GM23248 (cell line): ENCODE data around the gene AGER. TPM values are rescaled to one million over a fixed set of nuclear protein-coding genes. Genes with fewer than 3 reads are reported as not detected.

ENCODE experiments used
- DNase-seq: peaks from one replicate; pipeline ENCODE4 v3.0.0-alpha.2; 2015
- H2AFZ ChIP-seq: fragments of 200-600 bp; sonication (generic); 2 replicates; pipeline ENCODE4 v1.6.1; 2016; ENCODE audit warnings: antibody characterized with exemption
- H3F3A ChIP-seq: fragments of 200-600 bp; sonication (generic); 2 replicates; pipeline ENCODE4 v1.6.1; 2016; ENCODE audit warnings: mild to moderate bottlenecking, antibody characterized with exemption, mixed run types; ENCODE audit not compliant: insufficient read depth
- H3K27ac ChIP-seq: fragments of 200-600 bp; sonication (generic); 2 replicates; pipeline ENCODE4 v1.5.1; 2016; ENCODE audit warnings: mild to moderate bottlenecking
- H3K27me3 ChIP-seq: fragments of 200-600 bp; sonication (generic); replicated peaks from 2 replicates; pipeline ENCODE4 v1.6.1; 2016; ENCODE audit warnings: mild to moderate bottlenecking; ENCODE audit not compliant: insufficient read depth
- H3K36me3 ChIP-seq: fragments of 200-600 bp; sonication (generic); 2 replicates; pipeline ENCODE4 v1.6.1; 2016; ENCODE audit warnings: low read depth, mild to moderate bottlenecking
- H3K4me1 ChIP-seq: fragments of 200-600 bp; sonication (generic); 2 replicates; pipeline ENCODE4 v1.6.1; 2016; ENCODE audit warnings: mild to moderate bottlenecking; ENCODE audit not compliant: insufficient read depth
- H3K4me2 ChIP-seq: fragments of 200-600 bp; sonication (generic); one replicate; pipeline ENCODE4 v1.6.1; 2016; ENCODE audit warnings: mild to moderate bottlenecking; ENCODE audit not compliant: unreplicated experiment
- H3K4me3 ChIP-seq: fragments of 200-600 bp; sonication (generic); 2 replicates; pipeline ENCODE4 v1.5.1; 2016; ENCODE audit warnings: mild to moderate bottlenecking
- H3K79me2 ChIP-seq: fragments of 200-600 bp; sonication (generic); 2 replicates; pipeline ENCODE4 v1.6.1; 2016; ENCODE audit warnings: mild to moderate bottlenecking; ENCODE audit not compliant: insufficient read depth
- H3K9ac ChIP-seq: fragments of 200-600 bp; sonication (generic); 2 replicates; pipeline ENCODE4 v1.6.1; 2016; ENCODE audit warnings: mild to moderate bottlenecking
- H3K9me2 ChIP-seq: fragments of 200-600 bp; sonication (generic); 2 replicates; pipeline ENCODE4 v1.6.1; 2016; ENCODE audit warnings: mixed run types, mild to moderate bottlenecking, moderate library complexity; ENCODE audit not compliant: insufficient read depth
- H3K9me3 ChIP-seq: fragments of 200-600 bp; sonication (generic); one replicate; pipeline ENCODE4 v1.6.1; 2017; ENCODE audit warnings: low read depth
- H4K20me1 ChIP-seq: fragments of 200-600 bp; sonication (generic); 2 replicates; pipeline ENCODE4 v1.6.0; 2016; ENCODE audit not compliant: insufficient read depth
- EZH2 ChIP-seq: fragments of 200-600 bp; sonication (generic); IDR thresholded peaks from 2 replicates; pipeline ENCODE4 v1.6.1; 2018; ENCODE audit warnings: antibody characterized with exemption, mild to moderate bottlenecking; ENCODE audit not compliant: insufficient read depth, poor library complexity, severe bottlenecking
- EZH2phosphoT487 ChIP-seq: fragments of 200-600 bp; sonication (generic); IDR thresholded peaks from 2 replicates; pipeline ENCODE4 v1.6.1; 2018; ENCODE audit warnings: antibody characterized with exemption, moderate library complexity, mild to moderate bottlenecking, low read depth; ENCODE audit not compliant: insufficient read depth
- WGBS, 2 experiments: methylation state at CpG; one replicate each; pipeline ENCODE4 v1.1.6; 2015 to 2017; ENCODE audit warnings: low lambda C conversion rate in 2 of 2, low coverage in 1 of 2; ENCODE audit errors: missing lambda C conversion rate in 2 of 2; 5-methylcytosine and 5-hydroxymethylcytosine counted together
- in situ Hi-C: fragments of 300-500 bp; cut with MboI; formaldehyde crosslinking; loops from 2 replicates; pipeline ENCODE4 v1.15.0; 2020
- polyA plus RNA-seq: library from polyadenylated mRNA; unstranded; fragments of >200 nt; fragmentation: Nextera tagmentation; extraction: Ambion mirVana; gene quantifications from 2 replicates; pipeline ENCODE4 v1.2.1, GENCODE V29; 2016
- total RNA-seq: library from RNA; depleted of rRNA; stranded (reverse); fragments of >200 nt; shearing (Covaris generic); gene quantifications from 2 replicates; pipeline ENCODE4 v1.2.3, GENCODE V29; 2014

AGER gene
- total and polyA plus RNA-seq, 2 experiments from 2014 or later: 0.22 to 1.4 TPM

- Histone ChIP-seq H3K4me2 (no peak overlapping the region), H2AFZ (no peak overlapping the region)
- WGBS, 2 experiments: 69 to 74% methylated on average over 8 of the region's 8 CpGs
Measured at GRCh38 chr6:32222333-32223230, 38.5 kb upstream of the AGER start.

GRCh38 chr6:32220021-32220420 is 36.0 kb upstream of the AGER start:
- Histone ChIP-seq H2AFZ (no peak overlapping the region), H3K36me3 (no peaks in the 10 kb centered on the region), H3F3A (no peaks in the 10 kb centered on the region), H3K4me1 (no peaks in the 10 kb centered on the region), H3K9me2 (no peaks in the 10 kb centered on the region), H3K27me3 (no peaks in the 10 kb centered on the region), H3K79me2 (no peaks in the 10 kb centered on the region), H3K4me3 (no peak overlapping the region), H3K27ac (no peak overlapping the region), H3K9ac (no peak overlapping the region), H3K9me3 (no peaks in the 10 kb centered on the region), H3K4me2 (no peak overlapping the region), H4K20me1 (no peaks in the 10 kb centered on the region)
- in situ Hi-C loops: no loop called here
- TF ChIP-seq EZH2 (no peak), EZH2phosphoT487 (no peak)
- DNase-seq: no peak
- WGBS, 2 experiments: 33 to 42% methylated on average over 4 of the region's 4 CpGs

More at GRCh38 chr6:32222333-32223230, 38.5 kb upstream of the AGER start:
- no peak for DNase-seq
- no peaks in the 10 kb centered on the region for H4K20me1 ChIP-seq
- no peaks in the 10 kb centered on the region for H3K36me3 ChIP-seq
- H3K27me3 ChIP-seq: no peaks in the 10 kb centered on the region
- no peak overlapping the region for H3K4me3 ChIP-seq
- H3F3A ChIP-seq: no peaks in the 10 kb centered on the region
- H3K79me2 ChIP-seq: no peaks in the 10 kb centered on the region
- no peak overlapping the region for H3K27ac ChIP-seq
- no peaks in the 10 kb centered on the region for H3K9me3 ChIP-seq
- TF ChIP-seq EZH2phosphoT487: no peak
- no peak for TF ChIP-seq EZH2
- in situ Hi-C loops: no loop called here
- no peak overlapping the region for H3K9ac ChIP-seq
- no peaks in the 10 kb centered on the region for H3K4me1 ChIP-seq
- no peaks in the 10 kb centered on the region for H3K9me2 ChIP-seq

GRCh38 chr6:32218167-32218566 is 34.1 kb upstream of the AGER start:
- no peaks in the 10 kb centered on the region for H3K4me1 ChIP-seq
- H3K27me3 ChIP-seq: no peaks in the 10 kb centered on the region
- no peaks in the 10 kb centered on the region for H3F3A ChIP-seq
- no peaks in the 10 kb centered on the region for H3K79me2 ChIP-seq
- 53% methylated on average over 7 of the region's 7 CpGs for WGBS, 2 experiments
- no peak for DNase-seq
- no peak overlapping the region for H3K4me2 ChIP-seq
- H4K20me1 ChIP-seq: no peaks in the 10 kb centered on the region
- no peak overlapping the region for H3K9ac ChIP-seq
- no peak overlapping the region for H2AFZ ChIP-seq
- H3K36me3 ChIP-seq: no peaks in the 10 kb centered on the region
- in situ Hi-C loops: no loop called here
- no peaks in the 10 kb centered on the region for H3K9me3 ChIP-seq
- H3K4me3 ChIP-seq: no peak overlapping the region
- H3K9me2 ChIP-seq: no peaks in the 10 kb centered on the region
- TF ChIP-seq EZH2phosphoT487 (no peak), EZH2 (no peak)
- no peak overlapping the region for H3K27ac ChIP-seq

GRCh38 chr6:32216998-32217397 is 32.9 kb upstream of the AGER start:
- H3K4me1 ChIP-seq: no peaks in the 10 kb centered on the region
- no peak overlapping the region for H3K9ac ChIP-seq
- H3F3A ChIP-seq: no peaks in the 10 kb centered on the region
- H3K9me2 ChIP-seq: no peaks in the 10 kb centered on the region
- H3K9me3 ChIP-seq: no peaks in the 10 kb centered on the region
- no peak overlapping the region for H3K27ac ChIP-seq
- H3K27me3 ChIP-seq: no peaks in the 10 kb centered on the region
- H4K20me1 ChIP-seq: no peaks in the 10 kb centered on the region
- no peak for TF ChIP-seq EZH2phosphoT487
- no peak for TF ChIP-seq EZH2
- no peak overlapping the region for H3K4me2 ChIP-seq
- no peaks in the 10 kb centered on the region for H3K36me3 ChIP-seq
- H3K4me3 ChIP-seq: no peak overlapping the region
- in situ Hi-C loops: no loop called here
- no peaks in the 10 kb centered on the region for H3K79me2 ChIP-seq
- no peak for DNase-seq
- H2AFZ ChIP-seq: no peak overlapping the region
- WGBS, 2 experiments: 70 to 72% methylated on average over 11 of the region's 11 CpGs
